ENCODE measurements around the gene CLEC4M. TPM values are rescaled to one million over a fixed set of nuclear protein-coding genes. Genes with fewer than 3 reads are reported as not detected.
"Not testable (repeated sequence)": the region's sequence is repeated elsewhere in the genome, so short reads cannot be mapped to it uniquely, and the experiment has no call there.

CLEC4M gene
- total and polyA plus RNA-seq, 2 donors: not detected

DNA sequence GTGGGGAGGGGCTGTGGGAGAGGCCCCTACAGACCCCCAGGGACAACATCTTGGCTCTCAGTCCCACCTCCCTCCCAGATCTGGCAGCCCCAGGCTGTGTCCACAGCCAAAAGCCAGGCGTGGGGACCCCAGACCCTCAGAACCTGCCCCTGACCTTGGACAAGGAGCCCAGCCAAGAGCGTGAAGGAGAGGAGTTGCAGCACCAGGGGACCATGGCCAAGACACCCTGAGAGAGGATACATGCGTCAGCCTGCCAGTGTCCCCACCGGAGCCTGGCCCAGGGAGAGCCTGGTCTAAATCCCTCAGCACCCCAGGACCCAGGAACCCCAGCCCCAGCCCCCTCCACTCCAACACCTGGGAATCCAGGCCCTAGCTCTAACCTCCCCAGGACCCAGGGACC, 16.7 kb upstream of the CLEC4M start:
- not testable (repeated sequence) for DNase-seq (ENCODE audit: extremely low spot score)
- 70% methylated on average over 4 of the region's 4 CpGs for WGBS

GRCh38 chr19:7746903-7747884, 15.8 kb upstream of the CLEC4M start, which contains the start of gene CD209:
Gene CD209 (minus strand): TSS chr19:7747534. CDS start chr19:7747511, 23 bp downstream.
- no peaks in the 10 kb centered on the region for H3K36me3 ChIP-seq (ENCODE audit: insufficient read depth)
- no peak within 1 kb of the TSS for H3K4me3 ChIP-seq (ENCODE audit: low read depth, low read length)
- no peaks in the 10 kb centered on the region for H3K4me1 ChIP-seq (ENCODE audit: insufficient read depth)
- 50% methylated on average over 7 of the region's 7 CpGs for WGBS
- H3K27ac ChIP-seq (ENCODE audit: low read depth): no peak within 1 kb of the TSS
- no peak for DNase-seq (ENCODE audit: extremely low spot score)

More for the DNA sequence above, 16.7 kb upstream of the CLEC4M start:
- H3K27ac ChIP-seq (ENCODE audit: low read depth); H3K4me3 ChIP-seq (ENCODE audit: low read depth, low read length); H3K36me3 ChIP-seq (ENCODE audit: insufficient read depth); H3K4me1 ChIP-seq (ENCODE audit: insufficient read depth): not testable (repeated sequence)

- Histone ChIP-seq H3K4me1 (ENCODE audit: insufficient read depth) (no peaks in the 10 kb centered on the region), H3K4me3 (ENCODE audit: low read depth, low read length) (no peak overlapping the region), H3K36me3 (ENCODE audit: insufficient read depth) (no peaks in the 10 kb centered on the region), H3K27ac (ENCODE audit: low read depth) (no peak overlapping the region)
- no peak for DNase-seq (ENCODE audit: extremely low spot score)
- 69% methylated on average over 2 of the region's 2 CpGs for WGBS
Observed at GRCh38 chr19:7748171-7748570, 14.9 kb upstream of the CLEC4M start.

GRCh38 chr19:7748756-7749155, 14.3 kb upstream of the CLEC4M start:
- 20% methylated on average over 4 of the region's 4 CpGs for WGBS
- DNase-seq (ENCODE audit: extremely low spot score): peak; percentile 8
- no peak overlapping the region for H3K4me3 ChIP-seq (ENCODE audit: low read depth, low read length)

GRCh38 chr19:7751157-7751783, 11.8 kb upstream of the CLEC4M start:
- DNase-seq (ENCODE audit: extremely low spot score): no peak
- H3K4me3 ChIP-seq (ENCODE audit: low read depth, low read length): no peak overlapping the region

More at GRCh38 chr19:7748756-7749155, 14.3 kb upstream of the CLEC4M start:
- Histone ChIP-seq H3K36me3 (ENCODE audit: insufficient read depth) (no peaks in the 10 kb centered on the region), H3K4me1 (ENCODE audit: insufficient read depth) (no peaks in the 10 kb centered on the region), H3K27ac (ENCODE audit: low read depth) (no peak overlapping the region)

DNA sequence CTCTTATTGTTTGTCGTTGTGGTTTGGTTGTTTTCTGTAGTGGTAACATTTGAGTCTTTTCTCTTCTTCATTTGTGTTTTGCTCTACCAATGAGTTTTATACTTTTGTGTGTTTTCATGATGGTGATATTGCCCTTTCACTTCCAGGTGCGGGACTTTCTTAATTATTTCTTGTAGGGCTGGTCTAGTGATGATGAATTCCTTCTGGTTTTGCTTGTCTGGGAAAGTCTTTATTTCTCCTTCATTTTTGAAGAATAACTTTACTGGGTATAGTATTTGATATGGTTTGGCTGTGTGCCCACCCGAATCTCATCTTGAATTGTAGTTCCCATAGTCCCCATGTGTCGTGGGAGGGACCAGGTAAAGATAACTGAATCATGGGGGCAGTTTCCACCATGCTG, 6.8 kb upstream of the CLEC4M start:
- H3K36me3 ChIP-seq (ENCODE audit: insufficient read depth): no peaks in the 10 kb centered on the region
- 44% methylated on average over 4 of the region's 4 CpGs for WGBS
- DNase-seq (ENCODE audit: extremely low spot score): no peak

More at GRCh38 chr19:7751157-7751783, 11.8 kb upstream of the CLEC4M start:
- WGBS: 75% methylated on average over 12 of the region's 12 CpGs
- no peak overlapping the region for H3K27ac ChIP-seq (ENCODE audit: low read depth)
- no peaks in the 10 kb centered on the region for H3K36me3 ChIP-seq (ENCODE audit: insufficient read depth)
- H3K4me1 ChIP-seq (ENCODE audit: insufficient read depth): no peaks in the 10 kb centered on the region

DNA sequence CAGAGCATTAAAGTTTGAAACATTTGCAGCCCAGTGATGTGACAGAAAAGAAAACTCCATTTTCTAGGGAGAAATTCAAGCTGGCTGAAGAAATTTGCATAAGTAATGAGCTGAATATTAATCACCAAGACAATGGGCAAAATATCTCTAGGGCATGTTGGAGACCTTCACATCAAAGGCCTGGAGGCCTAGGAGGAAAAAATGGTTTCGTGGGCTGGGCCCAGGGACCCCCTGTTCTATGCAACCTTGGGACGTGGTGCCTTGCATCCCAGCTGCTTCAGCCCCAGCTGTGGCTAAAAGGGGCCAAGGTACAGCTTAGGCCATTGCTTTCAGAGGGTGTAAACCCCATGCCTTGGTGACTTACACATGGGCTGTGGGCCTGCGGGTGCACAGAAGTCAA, 5.7 kb upstream of the CLEC4M start:
- Histone ChIP-seq H3K4me3 (ENCODE audit: low read depth, low read length) (no peak overlapping the region), H3K4me1 (ENCODE audit: insufficient read depth) (no peaks in the 10 kb centered on the region), H3K27ac (ENCODE audit: low read depth) (no peak overlapping the region), H3K36me3 (ENCODE audit: insufficient read depth) (no peaks in the 10 kb centered on the region)
- 76% methylated on average over 3 of the region's 3 CpGs for WGBS
- DNase-seq (ENCODE audit: extremely low spot score): no peak

More for the DNA sequence above, 6.8 kb upstream of the CLEC4M start:
- H3K4me3 ChIP-seq (ENCODE audit: low read depth, low read length): no peak overlapping the region
- no peaks in the 10 kb centered on the region for H3K4me1 ChIP-seq (ENCODE audit: insufficient read depth)
- H3K27ac ChIP-seq (ENCODE audit: low read depth): no peak overlapping the region

DNA sequence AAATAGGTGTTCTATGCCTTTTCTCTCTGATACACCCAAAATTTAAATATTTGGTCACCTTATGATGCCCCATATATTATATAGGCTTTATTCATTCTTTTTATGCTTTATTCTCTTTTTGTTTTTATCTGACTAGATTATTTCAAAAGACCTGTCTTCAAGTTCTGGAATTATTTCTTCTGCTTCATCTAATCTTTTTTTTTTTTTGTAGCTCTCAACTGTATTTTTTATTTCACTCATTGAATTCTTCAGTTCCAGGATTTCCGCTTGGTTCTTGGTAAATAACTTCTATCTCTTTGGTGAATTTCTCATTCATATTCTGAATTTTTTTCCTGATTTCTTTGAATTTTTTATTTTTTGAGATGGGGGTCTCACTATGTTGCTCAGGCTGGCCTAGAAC, 3.9 kb upstream of the CLEC4M start:
- Histone ChIP-seq H3K4me3 (ENCODE audit: low read depth, low read length) (no peak overlapping the region), H3K27ac (ENCODE audit: low read depth) (no peak overlapping the region), H3K36me3 (ENCODE audit: insufficient read depth) (no peaks in the 10 kb centered on the region), H3K4me1 (ENCODE audit: insufficient read depth) (no peaks in the 10 kb centered on the region)
- WGBS: 92% methylated on average over 1 of the region's 1 CpG
- DNase-seq (ENCODE audit: extremely low spot score): no peak

DNA sequence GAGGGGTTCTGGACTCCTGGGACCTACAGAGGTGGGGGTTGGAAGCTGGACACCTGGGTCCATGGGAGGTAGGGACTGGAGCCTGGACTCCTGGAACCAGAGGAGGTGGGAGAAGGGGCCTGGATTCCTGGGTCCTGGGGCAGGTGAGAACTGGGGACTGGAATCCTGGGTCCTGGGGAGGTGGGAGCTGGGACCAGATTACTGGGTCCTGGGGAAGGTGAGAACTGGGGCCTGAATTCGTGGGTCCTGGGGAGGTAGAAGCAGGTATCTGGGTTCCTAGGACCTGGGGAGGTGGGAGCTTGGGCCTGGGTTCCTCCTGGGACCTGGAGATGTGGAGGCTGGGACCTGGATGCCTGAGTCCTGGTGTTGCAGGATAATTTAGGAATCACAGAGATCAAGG, 653 bp downstream of the CLEC4M start:
- WGBS: 41% methylated on average over 1 of the region's 1 CpG
- no peaks in the 10 kb centered on the region for H3K36me3 ChIP-seq (ENCODE audit: insufficient read depth)
- no peak overlapping the region for H3K4me3 ChIP-seq (ENCODE audit: low read depth, low read length)
- H3K4me1 ChIP-seq (ENCODE audit: insufficient read depth): no peaks in the 10 kb centered on the region
- DNase-seq (ENCODE audit: extremely low spot score): no peak
- no peak overlapping the region for H3K27ac ChIP-seq (ENCODE audit: low read depth)

DNA sequence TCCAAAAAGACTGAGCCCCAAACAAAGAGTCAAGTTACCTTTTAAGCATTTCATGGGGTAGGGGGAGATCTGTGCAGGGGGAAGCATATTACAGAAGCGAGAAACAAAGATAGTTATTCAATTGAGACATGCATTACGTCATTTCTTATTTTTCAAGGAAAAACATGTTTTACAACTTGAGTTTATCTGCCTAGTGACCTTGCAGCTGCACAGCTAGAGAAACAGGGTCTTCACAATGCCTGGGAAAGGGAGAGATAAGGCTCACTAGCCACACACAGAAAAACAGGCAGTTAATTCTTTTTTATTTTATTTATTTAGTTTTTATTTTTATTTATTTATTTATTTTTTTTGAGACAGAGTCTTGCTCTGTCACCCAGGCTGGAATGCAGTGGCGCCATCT, 1.1 kb downstream of the CLEC4M start:
- not testable (repeated sequence) for DNase-seq (ENCODE audit: extremely low spot score); H3K36me3 ChIP-seq (ENCODE audit: insufficient read depth); H3K4me3 ChIP-seq (ENCODE audit: low read depth, low read length); H3K4me1 ChIP-seq (ENCODE audit: insufficient read depth); H3K27ac ChIP-seq (ENCODE audit: low read depth)
- 40% methylated on average over 3 of the region's 3 CpGs for WGBS

- not testable (repeated sequence) for H3K4me3 ChIP-seq (ENCODE audit: low read depth, low read length); H3K27ac ChIP-seq (ENCODE audit: low read depth); DNase-seq (ENCODE audit: extremely low spot score); H3K4me1 ChIP-seq (ENCODE audit: insufficient read depth); H3K36me3 ChIP-seq (ENCODE audit: insufficient read depth)
- 82% methylated on average over 2 of the region's 2 CpGs for WGBS
Observed at GRCh38 chr19:7765043-7765442, 2.0 kb downstream of the CLEC4M start.

- no peak for DNase-seq (ENCODE audit: extremely low spot score)
Observed at GRCh38 chr19:7766535-7766934, 3.5 kb downstream of the CLEC4M start.

GRCh38 chr19:7767487-7767886, 4.4 kb downstream of the CLEC4M start:
- Histone ChIP-seq H3K4me1 (ENCODE audit: insufficient read depth) (no peaks in the 10 kb centered on the region), H3K27ac (ENCODE audit: low read depth) (no peak overlapping the region), H3K4me3 (ENCODE audit: low read depth, low read length) (no peak overlapping the region), H3K36me3 (ENCODE audit: insufficient read depth) (no peaks in the 10 kb centered on the region)
- DNase-seq (ENCODE audit: extremely low spot score): no peak
- WGBS: 72% methylated on average over 4 of the region's 4 CpGs

More at GRCh38 chr19:7766535-7766934, 3.5 kb downstream of the CLEC4M start:
- 64% methylated on average over 11 of the region's 11 CpGs for WGBS
- Histone ChIP-seq H3K36me3 (ENCODE audit: insufficient read depth) (no peaks in the 10 kb centered on the region), H3K4me1 (ENCODE audit: insufficient read depth) (no peaks in the 10 kb centered on the region), H3K27ac (ENCODE audit: low read depth) (no peak overlapping the region), H3K4me3 (ENCODE audit: low read depth, low read length) (no peak overlapping the region)

DNA sequence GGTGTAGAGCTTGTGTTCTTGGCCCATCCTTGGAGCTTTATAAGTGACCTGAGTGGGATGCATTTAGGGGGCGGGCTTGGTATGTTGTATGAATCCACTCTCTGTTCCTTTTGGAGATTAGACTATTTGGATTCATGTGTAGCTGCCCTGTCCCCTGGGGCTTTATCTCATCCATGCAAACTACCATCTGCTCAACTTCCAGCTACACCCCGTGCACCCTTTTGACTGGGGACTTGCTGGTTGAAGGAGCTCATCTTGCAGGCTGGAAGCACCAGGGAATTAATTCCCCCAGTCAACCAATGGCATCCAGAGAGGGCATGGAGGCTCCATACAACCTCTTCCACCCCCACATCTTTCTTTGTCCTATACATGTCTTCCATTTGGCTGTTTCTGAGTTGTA, 6.1 kb downstream of the CLEC4M start:
- H3K4me1 ChIP-seq (ENCODE audit: insufficient read depth): no peaks in the 10 kb centered on the region
- H3K4me3 ChIP-seq (ENCODE audit: low read depth, low read length): no peak overlapping the region
- DNase-seq (ENCODE audit: extremely low spot score): no peak
- H3K36me3 ChIP-seq (ENCODE audit: insufficient read depth): no peaks in the 10 kb centered on the region
- no peak overlapping the region for H3K27ac ChIP-seq (ENCODE audit: low read depth)
- 68% methylated on average over 2 of the region's 2 CpGs for WGBS
